H1 (cell line): ENCODE data around the gene NFIA. TPM values are rescaled to one million over a fixed set of nuclear protein-coding genes. Genes with fewer than 3 reads are reported as not detected.

Experiments used
- CTCF ChIA-PET: fragments of 300-600 bp; sonication (Branson Sonifier 250); formaldehyde crosslinking; loops from one replicate; lab custom pipeline; 2021; ENCODE audit not compliant: partially characterized antibody; lab: Charles Lee
- POLR2A ChIA-PET: fragments of 300-600 bp; sonication (Branson Sonifier 250); formaldehyde crosslinking; loops from one replicate; lab custom pipeline; 2021; ENCODE audit warnings: inconsistent platforms; ENCODE audit not compliant: partially characterized antibody; lab: Charles Lee
- DNase-seq, 2 experiments: peaks; one replicate each; pipeline versions ENCODE4 v3.0.0 to v3.0.0-alpha.2; 2010 to 2022; ENCODE audit warnings: low spot score in 2 of 2, low read depth in 1 of 2, mixed read lengths in 1 of 2
- FAIRE-seq: peaks from 2 replicates; lab custom pipeline; 2011; peaks lifted over from hg19 to GRCh38; lab: Jason Lieb, UNC
- H2AFZ ChIP-seq: 2 replicates; pipeline ENCODE4 v1.8.1; 2012; ENCODE audit warnings: low read length, inconsistent platforms
- H2AK5ac ChIP-seq: 2 replicates; pipeline ENCODE4 v1.6.1; 2013; ENCODE audit warnings: low read depth, low read length
- H2BK120ac ChIP-seq: replicated peaks from 2 replicates; pipeline ENCODE3; 2013; ENCODE audit warnings: low read depth, low read length, inconsistent platforms
- H2BK12ac ChIP-seq: 2 replicates; pipeline ENCODE4 v1.6.1; 2013; ENCODE audit warnings: low read depth, low read length
- H2BK15ac ChIP-seq: 2 replicates; pipeline ENCODE4 v1.6.1; 2013; ENCODE audit warnings: low read length
- H2BK20ac ChIP-seq: 2 replicates; pipeline ENCODE4 v1.6.1; 2013; ENCODE audit warnings: low read length
- H2BK5ac ChIP-seq: 2 replicates; pipeline ENCODE4 v1.6.1; 2013; ENCODE audit warnings: low read depth, low read length
- H3K14ac ChIP-seq: 2 replicates; pipeline ENCODE4 v1.6.1; 2013; ENCODE audit warnings: inconsistent platforms; ENCODE audit not compliant: insufficient read length
- H3K18ac ChIP-seq: 2 replicates; pipeline ENCODE4 v1.6.1; 2013; ENCODE audit warnings: low read length; ENCODE audit errors: extremely low read depth
- H3K23ac ChIP-seq: 2 replicates; pipeline ENCODE4 v1.6.1; 2013; ENCODE audit warnings: inconsistent platforms; ENCODE audit not compliant: insufficient read length
- H3K23me2 ChIP-seq: 2 replicates; pipeline ENCODE4 v1.6.1; 2013; ENCODE audit warnings: low read depth, low read length
- H3K27ac ChIP-seq: 2 replicates; pipeline ENCODE4 v1.6.1; 2011; ENCODE audit warnings: low read depth, low read length, inconsistent platforms
- H3K27me3 ChIP-seq, 4 experiments: replicated peaks in 1 of 4; 1 replicate in 1 of 4; 2 replicates in 3 of 4; pipeline versions ENCODE4 v1.6.1 to v1.8.1; 2011 to 2013; ENCODE audit warnings: low read length in 3 of 4, mild to moderate bottlenecking in 3 of 4, inconsistent platforms in 2 of 4, mixed read lengths in 2 of 4, moderate library complexity in 1 of 4; ENCODE audit not compliant: control insufficient read depth in 3 of 4, insufficient read depth in 3 of 4; ENCODE audit errors: extremely low read depth in 1 of 4
- H3K36me3 ChIP-seq, 4 experiments: 2 replicates each; pipeline versions ENCODE4 v1.6.1 to v1.8.1; 2011 to 2013; ENCODE audit warnings: mild to moderate bottlenecking in 4 of 4, low read length in 3 of 4, moderate library complexity in 2 of 4, control low read depth in 1 of 4, inconsistent platforms in 1 of 4; ENCODE audit not compliant: insufficient read depth in 4 of 4, control insufficient read depth in 2 of 4
- H3K4ac ChIP-seq: replicated peaks from 2 replicates; pipeline ENCODE3; 2013; ENCODE audit warnings: low read length, low read depth, mixed read lengths, inconsistent platforms; ENCODE audit not compliant: insufficient read length
- H3K4me1 ChIP-seq, 4 experiments: replicated peaks in 1 of 4; 1 replicate in 1 of 4; 2 replicates in 3 of 4; pipeline versions ENCODE4 v1.6.1 to v1.8.1; 2011 to 2013; ENCODE audit warnings: low read length in 3 of 4, inconsistent platforms in 2 of 4, mixed read lengths in 1 of 4; ENCODE audit not compliant: insufficient read depth in 4 of 4, control insufficient read depth in 3 of 4
- H3K4me2 ChIP-seq, 2 experiments: 2 replicates each; pipeline versions ENCODE4 v1.6.1 to v1.8.1; 2011 to 2013; ENCODE audit warnings: low read depth in 2 of 2, low read length in 2 of 2, control low read depth in 1 of 2, inconsistent platforms in 1 of 2, mild to moderate bottlenecking in 1 of 2; ENCODE audit not compliant: insufficient read depth in 1 of 2
- H3K4me3 ChIP-seq, 4 experiments: fragments of 200-600, 300-600 bp in 1 of 4; sonication (generic), shearing (Covaris generic), sonication (Bioruptor Twin) in 1 of 4; 2 replicates each; pipeline versions ENCODE4 v1.5.1 to v1.8.1; 2011 to 2016; ENCODE audit warnings: low read length in 4 of 4, low read depth in 3 of 4, control low read depth in 2 of 4, inconsistent platforms in 2 of 4, mild to moderate bottlenecking in 2 of 4, mixed read lengths in 1 of 4, moderate library complexity in 1 of 4; ENCODE audit not compliant: insufficient read depth in 2 of 4; ENCODE audit errors: extremely low read depth in 1 of 4
- H3K56ac ChIP-seq: replicated peaks from 2 replicates; pipeline ENCODE3; 2013; ENCODE audit warnings: low read depth, mild to moderate bottlenecking, mixed read lengths, low read length, inconsistent platforms; ENCODE audit not compliant: insufficient read length
- H3K79me1 ChIP-seq: 2 replicates; pipeline ENCODE4 v1.6.1; 2013; ENCODE audit warnings: low read depth, low read length, control low read depth
- H3K79me2 ChIP-seq, 2 experiments: 2 replicates each; pipeline versions ENCODE4 v1.6.1 to v1.8.1; 2012 to 2013; ENCODE audit warnings: low read length in 2 of 2, mild to moderate bottlenecking in 2 of 2, inconsistent platforms in 1 of 2; ENCODE audit not compliant: insufficient read depth in 2 of 2, control insufficient read depth in 1 of 2
- H3K9ac ChIP-seq, 4 experiments: replicated peaks in 1 of 4; 1 replicate in 1 of 4; 2 replicates in 3 of 4; pipeline versions ENCODE4 v1.6.1 to v1.8.1; 2011 to 2013; ENCODE audit warnings: low read depth in 3 of 4, low read length in 3 of 4, control low read depth in 2 of 4, mild to moderate bottlenecking in 2 of 4, moderate library complexity in 2 of 4, inconsistent platforms in 1 of 4; ENCODE audit errors: extremely low read depth in 1 of 4
- H3K9me3 ChIP-seq, 2 experiments: 2 replicates each; pipeline versions ENCODE4 v1.6.1 to v1.8.1; 2012 to 2013; ENCODE audit warnings: mild to moderate bottlenecking in 2 of 2, moderate library complexity in 2 of 2, control low read depth in 1 of 2, inconsistent platforms in 1 of 2, low read depth in 1 of 2, low read length in 1 of 2, mixed read lengths in 1 of 2; ENCODE audit not compliant: insufficient read depth in 2 of 2
- H4K20me1 ChIP-seq, 2 experiments: replicated peaks in 1 of 2; 2 replicates each; pipeline versions ENCODE3 to v1.8.1; 2011 to 2013; ENCODE audit warnings: inconsistent platforms in 2 of 2, low read length in 2 of 2, mild to moderate bottlenecking in 1 of 2; ENCODE audit not compliant: insufficient read depth in 2 of 2, control insufficient read depth in 1 of 2
- H4K5ac ChIP-seq: 2 replicates; pipeline ENCODE4 v1.6.1; 2013; ENCODE audit warnings: low read length, low read depth, mixed read lengths, inconsistent platforms; ENCODE audit not compliant: insufficient read length
- H4K8ac ChIP-seq: 2 replicates; pipeline ENCODE4 v1.8.0; 2013; ENCODE audit warnings: mild to moderate bottlenecking, moderate library complexity, low read length, inconsistent platforms; ENCODE audit not compliant: insufficient read depth; ENCODE audit errors: extremely low read depth
- H4K91ac ChIP-seq: replicated peaks from 2 replicates; pipeline ENCODE3; 2013; ENCODE audit warnings: low read length, mixed read lengths, inconsistent platforms; ENCODE audit not compliant: insufficient read length
- BCL11A ChIP-seq, 2 experiments: IDR thresholded peaks; one replicate each; pipeline ENCODE4 v1.6.1; 2011; ENCODE audit warnings: low read depth in 2 of 2, low read length in 2 of 2, mild to moderate bottlenecking in 2 of 2
- EGR1 ChIP-seq: IDR thresholded peaks from 2 replicates; pipeline ENCODE4 v1.6.1; 2011; ENCODE audit warnings: low read depth, low read length, borderline replicate concordance
- EP300 ChIP-seq, 2 experiments: IDR thresholded peaks; 1 replicate in 1 of 2; 2 replicates in 1 of 2; pipeline ENCODE4 v1.6.1; 2011 to 2012; ENCODE audit warnings: low read depth in 2 of 2, low read length in 2 of 2, mild to moderate bottlenecking in 2 of 2, borderline replicate concordance in 1 of 2, inconsistent platforms in 1 of 2, moderate library complexity in 1 of 2
- SP1 ChIP-seq: IDR thresholded peaks from 2 replicates; pipeline ENCODE4 v1.6.1; 2011; ENCODE audit warnings: low read depth, low read length
- TAF7 ChIP-seq: optimal IDR thresholded peaks from 2 replicates; pipeline ENCODE3; 2011; ENCODE audit warnings: low read depth, mild to moderate bottlenecking, inconsistent platforms, low read length, moderate library complexity, borderline replicate concordance
- TBP ChIP-seq: IDR thresholded peaks from 2 replicates; pipeline ENCODE4 v1.6.1; 2011; ENCODE audit warnings: low read depth, low read length, improper control_type of control experiment
- WGBS, 2 experiments: shearing (Covaris generic) in 1 of 2; methylation state at CpG; one replicate each; pipeline versions ENCODE4 v1.1.6 to v1.1.7; 2013 to 2015; ENCODE audit warnings: low lambda C conversion rate in 2 of 2, mixed read lengths in 2 of 2, inconsistent platforms in 1 of 2, low coverage in 1 of 2, missing lambda C conversion rate in 1 of 2; ENCODE audit not compliant: insufficient replicate concordance in 2 of 2, insufficient coverage in 1 of 2, insufficient read length in 1 of 2; ENCODE audit errors: extremely low coverage in 1 of 2, missing lambda C conversion rate in 1 of 2; 5-methylcytosine and 5-hydroxymethylcytosine counted together
- polyA plus RNA-seq, 7 experiments: library from polyadenylated mRNA; depleted of rRNA in 3 of 7; stranded (reverse) in 5 of 7; unstranded in 2 of 7; fragments of >200 nt in 5 of 7; fragments of 200-250 nt in 2 of 7; gene quantifications; 1 replicate in 5 of 7; 2 replicates in 1 of 7; 4 replicates in 1 of 7; pipeline versions ENCODE4 v1.2.1 to v1.2.3, GENCODE V29; 2011 to 2013; ENCODE audit warnings: missing spikeins in 2 of 7, mixed read lengths in 2 of 7
- total RNA-seq: library from RNA; stranded (reverse); fragmentation: NEBNext Ultra II Directional; extraction: Animal tissue kit (Norgen Biotek cat#: 25700); gene quantifications from 2 replicates; pipeline ENCODE4 v1.2.1, GENCODE V29; 2021
- TF ChIP-seq, protein P1 (sequence below), 3 experiments: IDR thresholded peaks; 1 replicate in 2 of 3; 2 replicates in 1 of 3; pipeline versions ENCODE4 v1.5.1 to v1.6.1; 2011; ENCODE audit warnings: low read length in 3 of 3, mild to moderate bottlenecking in 3 of 3, inconsistent platforms in 2 of 3, low read depth in 1 of 3, moderate library complexity in 1 of 3; ENCODE audit not compliant: insufficient read depth in 1 of 3; ENCODE audit errors: control extremely low read depth in 1 of 3

The NFIA gene
- total and polyA plus RNA-seq, 2 of the 8 experiments (the other 6 are each of a cell fraction or from before 2014, with no cell fraction given), result 1.8 to 2.3 TPM

DNA sequence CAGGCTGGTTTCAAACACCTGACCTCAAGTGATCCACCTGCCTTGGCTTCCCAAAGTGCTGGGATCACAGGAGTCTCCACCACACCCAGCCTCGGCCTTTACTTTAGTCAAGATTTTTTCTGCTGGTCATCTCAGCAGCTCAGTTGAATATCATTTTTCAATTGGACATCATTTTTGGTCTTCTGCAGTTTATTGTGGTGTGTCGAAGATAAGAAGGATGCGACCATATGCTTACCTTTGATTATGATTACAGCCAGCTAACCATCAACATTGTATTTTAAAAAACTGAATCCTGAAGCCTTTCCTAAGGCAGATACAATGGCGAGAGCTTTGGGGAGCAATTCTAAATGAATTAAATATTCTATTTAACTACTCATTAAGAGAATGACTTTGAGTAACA is 12.3 kb upstream of the NFIA start:
- no peak overlapping the region for H3K56ac ChIP-seq
- H3K27me3 ChIP-seq, result peaks cover 0 to 3% (median 2%) of the 10 kb centered on the region in 4 experiments; a peak in 4 of 7 replicates
- H2BK5ac ChIP-seq, result no peak overlapping the region
- no peak overlapping the region for H2BK12ac ChIP-seq
- 91% methylated on average over 4 of the region's 4 CpGs; no CpG with 5 or more reads in 1 of the 2 experiments for WGBS, 2 experiments
- no peak overlapping the region for H3K23ac ChIP-seq
- no peak overlapping the region for H2BK20ac ChIP-seq
- no peak overlapping the region for H2AK5ac ChIP-seq
- no peak for DNase-seq
- no peak overlapping the region for H3K27ac ChIP-seq
- H2AFZ ChIP-seq, result no peak overlapping the region
- POLR2A ChIA-PET, result interaction anchor here (1.6 kb wide), 1 partner anchor 12 kb away, joined by 6 read pairs; the partner anchor contains the start of gene NFIA
- H4K5ac ChIP-seq, result no peak overlapping the region
- no peaks in the 10 kb centered on the region for H3K79me1 ChIP-seq
- H3K4ac ChIP-seq, result no peak overlapping the region
- H2BK120ac ChIP-seq, result no peak overlapping the region
- H4K8ac ChIP-seq, result no peak overlapping the region
- no peaks in the 10 kb centered on the region for H3K36me3 ChIP-seq
- no peak overlapping the region for H4K91ac ChIP-seq
- no peaks in the 10 kb centered on the region for H4K20me1 ChIP-seq
- H3K23me2 ChIP-seq, result peaks cover 1% of the 10 kb centered on the region; the same call in 1 of the 2 replicates
- no peaks in the 10 kb centered on the region for H3K4me1 ChIP-seq
- no peak for TF ChIP-seq EGR1
- TF ChIP-seq TBP, result no peak
- no peak for TF ChIP-seq SP1
- TF ChIP-seq BCL11A (IDR thresholded peaks at IDR 0.05; ENCODE audit: low read depth in 2 of 2, low read length in 2 of 2), result no peak
- no peak for TF ChIP-seq EP300 (IDR thresholded peaks at IDR 0.05; ENCODE audit: borderline replicate concordance in 1 of 2, low read depth in 2 of 2, low read length in 2 of 2)
- TF ChIP-seq, protein P1, sequence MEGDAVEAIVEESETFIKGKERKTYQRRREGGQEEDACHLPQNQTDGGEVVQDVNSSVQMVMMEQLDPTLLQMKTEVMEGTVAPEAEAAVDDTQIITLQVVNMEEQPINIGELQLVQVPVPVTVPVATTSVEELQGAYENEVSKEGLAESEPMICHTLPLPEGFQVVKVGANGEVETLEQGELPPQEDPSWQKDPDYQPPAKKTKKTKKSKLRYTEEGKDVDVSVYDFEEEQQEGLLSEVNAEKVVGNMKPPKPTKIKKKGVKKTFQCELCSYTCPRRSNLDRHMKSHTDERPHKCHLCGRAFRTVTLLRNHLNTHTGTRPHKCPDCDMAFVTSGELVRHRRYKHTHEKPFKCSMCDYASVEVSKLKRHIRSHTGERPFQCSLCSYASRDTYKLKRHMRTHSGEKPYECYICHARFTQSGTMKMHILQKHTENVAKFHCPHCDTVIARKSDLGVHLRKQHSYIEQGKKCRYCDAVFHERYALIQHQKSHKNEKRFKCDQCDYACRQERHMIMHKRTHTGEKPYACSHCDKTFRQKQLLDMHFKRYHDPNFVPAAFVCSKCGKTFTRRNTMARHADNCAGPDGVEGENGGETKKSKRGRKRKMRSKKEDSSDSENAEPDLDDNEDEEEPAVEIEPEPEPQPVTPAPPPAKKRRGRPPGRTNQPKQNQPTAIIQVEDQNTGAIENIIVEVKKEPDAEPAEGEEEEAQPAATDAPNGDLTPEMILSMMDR (IDR thresholded peaks at IDR 0.05; ENCODE audit: control extremely low read depth in 1 of 3, insufficient read depth in 1 of 3, low read depth in 1 of 3, low read length in 3 of 3), result no peak
- no peak for TF ChIP-seq TAF7
- no peak overlapping the region for H3K4me3 ChIP-seq
- H3K4me2 ChIP-seq, result no peak overlapping the region
- H3K9me3 ChIP-seq, result no peaks in the 10 kb centered on the region
- no peak overlapping the region for H3K14ac ChIP-seq
- no peak for FAIRE-seq
- H3K9ac ChIP-seq, result no peak overlapping the region
- CTCF ChIA-PET, result interaction anchor here (0.9 to 1.7 kb wide), 2 partner anchors 12 to 236 kb away, joined by 3 to 4 read pairs; no protein-coding TSS in a partner anchor
- no peaks in the 10 kb centered on the region for H3K79me2 ChIP-seq
- no peak overlapping the region for H2BK15ac ChIP-seq
- no peak overlapping the region for H3K18ac ChIP-seq
